HEK293 (cell line): ENCODE measurements around the gene MOSPD3.

Source experiments
- PRDM1 ChIP-seq: fragments of 450-650 bp; formaldehyde crosslinking; IDR thresholded peaks from 2 replicates; pipeline ENCODE4; 2016; ENCODE audit warnings: missing biosample characterization, missing genetic modification characterization
- ZBTB7A ChIP-seq: fragments of 450-650 bp; formaldehyde crosslinking; IDR thresholded peaks from 2 replicates; pipeline ENCODE4 v1.5.1; 2016; ENCODE audit warnings: low read depth, missing biosample characterization, missing genetic modification characterization
- ZNF16 ChIP-seq: fragments of 450-650 bp; formaldehyde crosslinking; IDR thresholded peaks from 2 replicates; pipeline ENCODE4 v1.5.1; 2016; ENCODE audit warnings: low read depth, missing biosample characterization, missing genetic modification characterization
- ZNF169 ChIP-seq: fragments of 450-650 bp; formaldehyde crosslinking; IDR thresholded peaks from 2 replicates; pipeline ENCODE4 v1.5.1; 2016; ENCODE audit warnings: missing biosample characterization, missing genetic modification characterization
- ZNF248 ChIP-seq: fragments of 450-650 bp; formaldehyde crosslinking; IDR thresholded peaks from 2 replicates; pipeline ENCODE4 v1.5.1; 2017; ENCODE audit warnings: missing biosample characterization, missing genetic modification characterization
- ZNF311 ChIP-seq: fragments of 450-650 bp; formaldehyde crosslinking; IDR thresholded peaks from 2 replicates; pipeline ENCODE4 v1.5.1; 2017; ENCODE audit warnings: missing biosample characterization, missing genetic modification characterization, borderline replicate concordance
- TF ChIP-seq, protein P1 (sequence below): fragments of 450-650 bp; IDR thresholded peaks from 2 replicates; pipeline ENCODE4 v1.5.1; 2018; ENCODE audit warnings: missing biosample characterization, missing genetic modification characterization
- TF ChIP-seq, protein P2 (sequence below): fragments of 450-650 bp; formaldehyde crosslinking; IDR thresholded peaks from 2 replicates; pipeline ENCODE4 v1.5.1; 2016; ENCODE audit warnings: missing biosample characterization, missing genetic modification characterization
- TF ChIP-seq, protein P3 (sequence below): fragments of 450-650 bp; formaldehyde crosslinking; IDR thresholded peaks from 2 replicates; pipeline ENCODE4 v1.5.1; 2017; ENCODE audit warnings: missing biosample characterization, missing genetic modification characterization
- TF ChIP-seq, protein P4 (sequence below): fragments of 450-650 bp; formaldehyde crosslinking; IDR thresholded peaks from 2 replicates; pipeline ENCODE4 v1.5.1; 2016; ENCODE audit warnings: missing biosample characterization, missing genetic modification characterization
- TF ChIP-seq, protein P5 (sequence below): fragments of 450-650 bp; formaldehyde crosslinking; IDR thresholded peaks from 2 replicates; pipeline ENCODE4 v1.5.1; 2016; ENCODE audit warnings: missing biosample characterization, missing genetic modification characterization
- TF ChIP-seq, protein P6 (sequence below): sonication (generic); formaldehyde crosslinking; IDR thresholded peaks from 2 replicates; pipeline ENCODE4 v1.8.1; 2022; ENCODE audit warnings: mild to moderate bottlenecking, moderate library complexity, missing genetic modification reagents
- TF ChIP-seq, protein P7 (sequence below): fragments of 450-650 bp; formaldehyde crosslinking; IDR thresholded peaks from 2 replicates; pipeline ENCODE4 v1.5.1; 2016; ENCODE audit warnings: missing biosample characterization, missing genetic modification characterization
- TF ChIP-seq, protein P8 (sequence below): fragments of 450-650 bp; formaldehyde crosslinking; IDR thresholded peaks from 2 replicates; pipeline ENCODE4 v1.5.1; 2017; ENCODE audit warnings: missing biosample characterization, missing genetic modification characterization

DNA sequence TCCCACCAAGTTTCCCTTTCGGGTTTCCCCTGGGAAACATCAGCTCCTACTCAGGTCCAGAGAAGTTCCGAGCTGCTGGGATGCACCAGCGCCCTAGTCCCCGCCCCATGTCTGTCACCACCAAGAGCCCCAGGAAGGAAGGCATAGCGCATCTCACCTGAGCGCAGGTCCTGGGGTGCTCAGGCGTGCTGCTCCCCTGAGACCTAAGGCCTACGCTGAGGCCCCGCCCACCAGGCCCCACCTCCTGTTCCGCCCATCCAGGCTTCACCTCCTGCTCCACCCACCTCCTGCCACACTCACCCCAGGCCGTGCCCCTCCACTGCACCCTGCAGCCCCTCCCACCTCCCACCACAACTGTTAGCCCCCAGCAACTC, 30.2 kb downstream of the MOSPD3 start:
- TF ChIP-seq, protein P1, sequence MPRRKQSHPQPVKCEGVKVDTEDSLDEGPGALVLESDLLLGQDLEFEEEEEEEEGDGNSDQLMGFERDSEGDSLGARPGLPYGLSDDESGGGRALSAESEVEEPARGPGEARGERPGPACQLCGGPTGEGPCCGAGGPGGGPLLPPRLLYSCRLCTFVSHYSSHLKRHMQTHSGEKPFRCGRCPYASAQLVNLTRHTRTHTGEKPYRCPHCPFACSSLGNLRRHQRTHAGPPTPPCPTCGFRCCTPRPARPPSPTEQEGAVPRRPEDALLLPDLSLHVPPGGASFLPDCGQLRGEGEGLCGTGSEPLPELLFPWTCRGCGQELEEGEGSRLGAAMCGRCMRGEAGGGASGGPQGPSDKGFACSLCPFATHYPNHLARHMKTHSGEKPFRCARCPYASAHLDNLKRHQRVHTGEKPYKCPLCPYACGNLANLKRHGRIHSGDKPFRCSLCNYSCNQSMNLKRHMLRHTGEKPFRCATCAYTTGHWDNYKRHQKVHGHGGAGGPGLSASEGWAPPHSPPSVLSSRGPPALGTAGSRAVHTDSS = no peak
- TF ChIP-seq, protein P2, sequence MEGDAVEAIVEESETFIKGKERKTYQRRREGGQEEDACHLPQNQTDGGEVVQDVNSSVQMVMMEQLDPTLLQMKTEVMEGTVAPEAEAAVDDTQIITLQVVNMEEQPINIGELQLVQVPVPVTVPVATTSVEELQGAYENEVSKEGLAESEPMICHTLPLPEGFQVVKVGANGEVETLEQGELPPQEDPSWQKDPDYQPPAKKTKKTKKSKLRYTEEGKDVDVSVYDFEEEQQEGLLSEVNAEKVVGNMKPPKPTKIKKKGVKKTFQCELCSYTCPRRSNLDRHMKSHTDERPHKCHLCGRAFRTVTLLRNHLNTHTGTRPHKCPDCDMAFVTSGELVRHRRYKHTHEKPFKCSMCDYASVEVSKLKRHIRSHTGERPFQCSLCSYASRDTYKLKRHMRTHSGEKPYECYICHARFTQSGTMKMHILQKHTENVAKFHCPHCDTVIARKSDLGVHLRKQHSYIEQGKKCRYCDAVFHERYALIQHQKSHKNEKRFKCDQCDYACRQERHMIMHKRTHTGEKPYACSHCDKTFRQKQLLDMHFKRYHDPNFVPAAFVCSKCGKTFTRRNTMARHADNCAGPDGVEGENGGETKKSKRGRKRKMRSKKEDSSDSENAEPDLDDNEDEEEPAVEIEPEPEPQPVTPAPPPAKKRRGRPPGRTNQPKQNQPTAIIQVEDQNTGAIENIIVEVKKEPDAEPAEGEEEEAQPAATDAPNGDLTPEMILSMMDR (tag by site-specific recombination) = no peak
- TF ChIP-seq ZNF311 (tag by site-specific recombination) (no peak), ZNF16 (tag by site-specific recombination) (no peak), PRDM1 (tag by site-specific recombination) (no peak), ZBTB7A (no peak), ZNF248 (tag by site-specific recombination) (no peak), ZNF169 (no peak)
- TF ChIP-seq, protein P3, sequence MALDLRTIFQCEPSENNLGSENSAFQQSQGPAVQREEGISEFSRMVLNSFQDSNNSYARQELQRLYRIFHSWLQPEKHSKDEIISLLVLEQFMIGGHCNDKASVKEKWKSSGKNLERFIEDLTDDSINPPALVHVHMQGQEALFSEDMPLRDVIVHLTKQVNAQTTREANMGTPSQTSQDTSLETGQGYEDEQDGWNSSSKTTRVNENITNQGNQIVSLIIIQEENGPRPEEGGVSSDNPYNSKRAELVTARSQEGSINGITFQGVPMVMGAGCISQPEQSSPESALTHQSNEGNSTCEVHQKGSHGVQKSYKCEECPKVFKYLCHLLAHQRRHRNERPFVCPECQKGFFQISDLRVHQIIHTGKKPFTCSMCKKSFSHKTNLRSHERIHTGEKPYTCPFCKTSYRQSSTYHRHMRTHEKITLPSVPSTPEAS (tag by site-specific recombination) = no peak
- TF ChIP-seq, protein P4, sequence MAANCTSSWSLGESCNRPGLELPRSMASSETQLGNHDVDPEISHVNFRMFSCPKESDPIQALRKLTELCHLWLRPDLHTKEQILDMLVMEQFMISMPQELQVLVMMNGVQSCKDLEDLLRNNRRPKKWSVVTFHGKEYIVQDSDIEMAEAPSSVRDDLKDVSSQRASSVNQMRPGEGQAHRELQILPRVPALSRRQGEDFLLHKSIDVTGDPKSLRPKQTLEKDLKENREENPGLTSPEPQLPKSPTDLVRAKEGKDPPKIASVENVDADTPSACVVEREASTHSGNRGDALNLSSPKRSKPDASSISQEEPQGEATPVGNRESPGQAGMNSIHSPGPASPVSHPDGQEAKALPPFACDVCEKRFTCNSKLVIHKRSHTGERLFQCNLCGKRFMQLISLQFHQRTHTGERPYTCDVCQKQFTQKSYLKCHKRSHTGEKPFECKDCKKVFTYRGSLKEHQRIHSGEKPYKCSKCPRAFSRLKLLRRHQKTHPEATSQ = no peak
- TF ChIP-seq, protein P5, sequence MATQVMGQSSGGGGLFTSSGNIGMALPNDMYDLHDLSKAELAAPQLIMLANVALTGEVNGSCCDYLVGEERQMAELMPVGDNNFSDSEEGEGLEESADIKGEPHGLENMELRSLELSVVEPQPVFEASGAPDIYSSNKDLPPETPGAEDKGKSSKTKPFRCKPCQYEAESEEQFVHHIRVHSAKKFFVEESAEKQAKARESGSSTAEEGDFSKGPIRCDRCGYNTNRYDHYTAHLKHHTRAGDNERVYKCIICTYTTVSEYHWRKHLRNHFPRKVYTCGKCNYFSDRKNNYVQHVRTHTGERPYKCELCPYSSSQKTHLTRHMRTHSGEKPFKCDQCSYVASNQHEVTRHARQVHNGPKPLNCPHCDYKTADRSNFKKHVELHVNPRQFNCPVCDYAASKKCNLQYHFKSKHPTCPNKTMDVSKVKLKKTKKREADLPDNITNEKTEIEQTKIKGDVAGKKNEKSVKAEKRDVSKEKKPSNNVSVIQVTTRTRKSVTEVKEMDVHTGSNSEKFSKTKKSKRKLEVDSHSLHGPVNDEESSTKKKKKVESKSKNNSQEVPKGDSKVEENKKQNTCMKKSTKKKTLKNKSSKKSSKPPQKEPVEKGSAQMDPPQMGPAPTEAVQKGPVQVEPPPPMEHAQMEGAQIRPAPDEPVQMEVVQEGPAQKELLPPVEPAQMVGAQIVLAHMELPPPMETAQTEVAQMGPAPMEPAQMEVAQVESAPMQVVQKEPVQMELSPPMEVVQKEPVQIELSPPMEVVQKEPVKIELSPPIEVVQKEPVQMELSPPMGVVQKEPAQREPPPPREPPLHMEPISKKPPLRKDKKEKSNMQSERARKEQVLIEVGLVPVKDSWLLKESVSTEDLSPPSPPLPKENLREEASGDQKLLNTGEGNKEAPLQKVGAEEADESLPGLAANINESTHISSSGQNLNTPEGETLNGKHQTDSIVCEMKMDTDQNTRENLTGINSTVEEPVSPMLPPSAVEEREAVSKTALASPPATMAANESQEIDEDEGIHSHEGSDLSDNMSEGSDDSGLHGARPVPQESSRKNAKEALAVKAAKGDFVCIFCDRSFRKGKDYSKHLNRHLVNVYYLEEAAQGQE (tag by site-specific recombination) = no peak
- TF ChIP-seq, protein P6, sequence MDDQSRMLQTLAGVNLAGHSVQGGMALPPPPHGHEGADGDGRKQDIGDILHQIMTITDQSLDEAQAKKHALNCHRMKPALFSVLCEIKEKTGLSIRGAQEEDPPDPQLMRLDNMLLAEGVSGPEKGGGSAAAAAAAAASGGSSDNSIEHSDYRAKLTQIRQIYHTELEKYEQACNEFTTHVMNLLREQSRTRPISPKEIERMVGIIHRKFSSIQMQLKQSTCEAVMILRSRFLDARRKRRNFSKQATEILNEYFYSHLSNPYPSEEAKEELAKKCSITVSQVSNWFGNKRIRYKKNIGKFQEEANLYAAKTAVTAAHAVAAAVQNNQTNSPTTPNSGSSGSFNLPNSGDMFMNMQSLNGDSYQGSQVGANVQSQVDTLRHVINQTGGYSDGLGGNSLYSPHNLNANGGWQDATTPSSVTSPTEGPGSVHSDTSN (CRISPR knock-in tag) = no peak
- TF ChIP-seq, protein P7, sequence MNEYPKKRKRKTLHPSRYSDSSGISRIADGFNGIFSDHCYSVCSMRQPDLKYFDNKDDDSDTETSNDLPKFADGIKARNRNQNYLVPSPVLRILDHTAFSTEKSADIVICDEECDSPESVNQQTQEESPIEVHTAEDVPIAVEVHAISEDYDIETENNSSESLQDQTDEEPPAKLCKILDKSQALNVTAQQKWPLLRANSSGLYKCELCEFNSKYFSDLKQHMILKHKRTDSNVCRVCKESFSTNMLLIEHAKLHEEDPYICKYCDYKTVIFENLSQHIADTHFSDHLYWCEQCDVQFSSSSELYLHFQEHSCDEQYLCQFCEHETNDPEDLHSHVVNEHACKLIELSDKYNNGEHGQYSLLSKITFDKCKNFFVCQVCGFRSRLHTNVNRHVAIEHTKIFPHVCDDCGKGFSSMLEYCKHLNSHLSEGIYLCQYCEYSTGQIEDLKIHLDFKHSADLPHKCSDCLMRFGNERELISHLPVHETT (tag by site-specific recombination) = no peak
- TF ChIP-seq, protein P8, sequence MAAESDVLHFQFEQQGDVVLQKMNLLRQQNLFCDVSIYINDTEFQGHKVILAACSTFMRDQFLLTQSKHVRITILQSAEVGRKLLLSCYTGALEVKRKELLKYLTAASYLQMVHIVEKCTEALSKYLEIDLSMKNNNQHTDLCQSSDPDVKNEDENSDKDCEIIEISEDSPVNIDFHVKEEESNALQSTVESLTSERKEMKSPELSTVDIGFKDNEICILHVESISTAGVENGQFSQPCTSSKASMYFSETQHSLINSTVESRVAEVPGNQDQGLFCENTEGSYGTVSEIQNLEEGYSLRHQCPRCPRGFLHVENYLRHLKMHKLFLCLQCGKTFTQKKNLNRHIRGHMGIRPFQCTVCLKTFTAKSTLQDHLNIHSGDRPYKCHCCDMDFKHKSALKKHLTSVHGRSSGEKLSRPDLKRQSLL (tag by site-specific recombination) = no peak
